Mucosa of rectum (tissue), 2 donors: Measurements from ENCODE around the gene MGME1.

ENCODE experiments used
- H3K27ac ChIP-seq, 2 donors: one replicate each; pipeline ENCODE4 v1.7.0; 2013; ENCODE audit warnings: inconsistent platforms in 2 of 2, low read depth in 2 of 2, low read length in 2 of 2
- H3K27me3 ChIP-seq, 2 donors: one replicate each; pipeline ENCODE4 v1.7.0; 2013; ENCODE audit warnings: low read length in 2 of 2; ENCODE audit not compliant: control insufficient read depth in 2 of 2, insufficient read depth in 2 of 2
- H3K36me3 ChIP-seq, 2 donors: one replicate each; pipeline ENCODE4 v1.7.0; 2013; ENCODE audit warnings: low read length in 2 of 2; ENCODE audit not compliant: control insufficient read depth in 2 of 2, insufficient read depth in 2 of 2
- H3K4me1 ChIP-seq, 2 donors: one replicate each; pipeline ENCODE4 v1.7.0; 2013; ENCODE audit warnings: low read length in 2 of 2, mild to moderate bottlenecking in 1 of 2; ENCODE audit not compliant: control insufficient read depth in 2 of 2, insufficient read depth in 2 of 2
- H3K4me3 ChIP-seq, 2 donors: one replicate each; pipeline ENCODE4 v1.7.0; 2013; ENCODE audit warnings: low read length in 2 of 2
- H3K9ac ChIP-seq, 2 donors: one replicate each; pipeline ENCODE4 v1.7.0; 2013; ENCODE audit warnings: low read length in 2 of 2, low read depth in 1 of 2, mild to moderate bottlenecking in 1 of 2
- H3K9me3 ChIP-seq, 2 donors: one replicate each; pipeline ENCODE4 v1.7.0; 2013; ENCODE audit warnings: low read length in 2 of 2; ENCODE audit not compliant: control insufficient read depth in 2 of 2
- donor health status: healthy.
- donor health status: Normal muscosa, but diverticular disease.

MGME1 gene

DNA sequence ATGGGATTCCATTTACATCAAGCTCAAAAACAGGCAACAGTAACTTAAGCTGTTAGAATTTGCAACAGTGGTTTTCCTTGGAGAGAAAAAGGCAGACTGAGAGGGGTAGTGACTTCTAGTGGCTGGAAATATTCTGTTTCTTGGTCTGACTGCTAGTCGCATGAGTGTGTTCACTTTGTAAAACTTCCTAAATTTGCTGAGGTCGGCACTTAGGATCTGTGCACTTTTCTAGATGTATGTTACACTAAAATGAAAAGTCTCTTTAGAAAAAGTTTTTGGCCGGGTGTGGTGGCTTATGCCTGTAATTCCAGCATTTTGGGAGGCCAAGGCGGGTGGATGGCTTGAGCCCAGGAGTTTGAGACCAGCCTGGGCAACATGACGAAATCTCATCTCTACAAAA lies 70.2 kb downstream of the MGME1 start:
- no peak overlapping the region for H3K27ac ChIP-seq
- H3K9me3 ChIP-seq, result no peaks in the 10 kb centered on the region
- peaks cover 22 to 37% of the 10 kb centered on the region in 2 donors for H3K36me3 ChIP-seq
- H3K27me3 ChIP-seq, result no peaks in the 10 kb centered on the region
- H3K4me3 ChIP-seq, result no peak overlapping the region
- H3K4me1 ChIP-seq, result peaks cover under 1 to 8% of the 10 kb centered on the region in 2 donors
- H3K9ac ChIP-seq, result no peak overlapping the region
